Activated CD4-positive, CD25-positive, alpha-beta regulatory T cell treated with anti-CD3 and anti-CD28 coated beads, Interleukin-2, amount 50 U/mL, for 16 hours (primary cell): ENCODE data around the gene MRPL43.
"Not testable (repeated sequence)": the region's sequence is repeated elsewhere in the genome, so short reads cannot be mapped to it uniquely, and the experiment has no call there.

ENCODE experiments used
- DNase-seq: peaks from one replicate; pipeline ENCODE4 v3.0.0-alpha.2; 2020; ENCODE audit warnings: low read depth, low spot score

MRPL43 gene

GRCh38 chr10:100983868-100984671 is 3.2 kb downstream of the MRPL43 start:
- DNase-seq = no peak

- DNase-seq = no peak
Measured at GRCh38 chr10:100982916-100983830, 4.1 kb downstream of the MRPL43 start.

- no peak for DNase-seq
Measured at GRCh38 chr10:100981178-100981772, 6.0 kb downstream of the MRPL43 start.

- no peak for DNase-seq
Measured at GRCh38 chr10:100980711-100981110, 6.6 kb downstream of the MRPL43 start.

GRCh38 chr10:100980311-100980710 is 7.0 kb downstream of the MRPL43 start:
- no peak for DNase-seq

- DNase-seq = no peak
Measured at GRCh38 chr10:100979791-100980272, 7.5 kb downstream of the MRPL43 start.

- no peak for DNase-seq
Measured at GRCh38 chr10:100978901-100979195, 8.4 kb downstream of the MRPL43 start.

- no peak for DNase-seq
Measured at GRCh38 chr10:100978121-100978900, 9.0 kb downstream of the MRPL43 start.

- DNase-seq = no peak
Measured at GRCh38 chr10:100977436-100977835, 9.9 kb downstream of the MRPL43 start.

- DNase-seq = no peak
Measured at GRCh38 chr10:100976906-100977305, 10.4 kb downstream of the MRPL43 start.

- not testable (repeated sequence) for DNase-seq
Measured at GRCh38 chr10:100975397-100975796, 11.9 kb downstream of the MRPL43 start.

GRCh38 chr10:100972904-100973535 is 14.3 kb downstream of the MRPL43 start:
- no peak for DNase-seq

GRCh38 chr10:100972115-100972903 is 15.0 kb downstream of the MRPL43 start:
- DNase-seq = no peak

- DNase-seq = no peak
Measured at GRCh38 chr10:100970914-100971811, 16.1 kb downstream of the MRPL43 start.

- DNase-seq = no peak
Measured at GRCh38 chr10:100970076-100970913, 17.0 kb downstream of the MRPL43 start.

- DNase-seq = no peak
Measured at GRCh38 chr10:100969187-100970075, 17.9 kb downstream of the MRPL43 start, which contains the start of gene SEMA4G. Gene SEMA4G (plus strand): TSS chr10:100969504. CDS start chr10:100972913, 3,409 bp downstream.

- no peak for DNase-seq
Measured at GRCh38 chr10:100968863-100969186, 18.5 kb downstream of the MRPL43 start.
